Measurements from ENCODE around the gene FGFR4.
"Not testable (repeated sequence)": the region's sequence is repeated elsewhere in the genome, so short reads cannot be mapped to it uniquely, and the experiment has no call there.

Gene FGFR4

DNA sequence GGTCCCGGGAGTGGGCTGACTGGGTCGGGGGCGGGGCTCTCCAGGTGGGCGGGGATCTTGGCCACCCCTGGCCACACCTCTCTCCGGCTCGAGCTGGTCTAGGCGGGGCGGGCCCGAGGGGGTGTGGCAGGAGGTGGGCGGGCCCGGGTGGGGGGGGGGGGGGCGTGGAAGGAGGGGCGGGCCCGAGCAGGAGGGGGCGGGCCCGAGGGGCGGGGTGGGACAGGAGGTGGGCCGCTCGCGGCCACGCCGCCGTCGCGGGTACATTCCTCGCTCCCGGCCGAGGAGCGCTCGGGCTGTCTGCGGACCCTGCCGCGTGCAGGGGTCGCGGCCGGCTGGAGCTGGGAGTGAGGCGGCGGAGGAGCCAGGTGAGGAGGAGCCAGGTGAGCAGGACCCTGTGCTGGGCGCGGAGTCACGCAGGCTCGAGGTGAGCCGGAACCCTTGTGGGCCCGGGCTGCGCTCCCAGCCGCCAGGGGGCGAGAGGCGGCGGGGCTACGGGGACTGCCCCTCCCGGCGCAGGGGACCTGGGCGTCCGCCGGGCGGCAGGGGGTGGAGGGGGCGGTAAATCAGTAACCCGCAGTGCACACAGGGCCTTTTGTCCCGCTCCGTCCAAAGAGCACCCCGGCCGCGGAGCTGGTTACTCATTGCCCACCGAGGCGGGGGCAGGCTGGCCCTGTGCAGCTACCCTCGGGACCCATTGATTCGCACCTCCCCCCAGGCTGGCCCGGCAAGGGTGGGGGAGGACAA lies at the start of gene FGFR4:
TSS of gene FGFR4 (plus strand) at position 262 of the 744 bp plus-strand sequence. CDS start 2,688 bp downstream, outside the sequence.
- peak; percentile 72 for DNase-seq

DNA sequence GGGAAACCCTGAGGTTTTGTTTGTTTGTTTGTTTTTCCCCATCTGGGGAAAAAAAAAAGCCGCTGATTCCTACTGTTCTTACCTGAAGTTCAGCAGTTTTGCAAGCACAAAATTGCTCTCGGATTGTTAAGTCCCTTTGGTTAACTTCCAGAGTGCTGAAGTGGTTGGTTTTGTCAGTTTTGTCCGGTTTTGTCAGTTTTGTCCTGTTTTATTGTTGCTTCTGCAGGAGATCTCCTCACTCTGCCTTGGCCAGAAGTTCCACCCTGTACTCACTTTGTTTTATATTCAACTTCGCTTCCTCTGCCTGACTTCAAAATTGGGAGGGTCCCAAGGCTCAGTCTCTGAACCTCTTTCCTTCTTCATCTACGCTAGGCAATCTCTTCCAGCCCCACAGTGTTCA lies 49.8 kb upstream of the FGFR4 start:
- DNase-seq: no peak

DNA sequence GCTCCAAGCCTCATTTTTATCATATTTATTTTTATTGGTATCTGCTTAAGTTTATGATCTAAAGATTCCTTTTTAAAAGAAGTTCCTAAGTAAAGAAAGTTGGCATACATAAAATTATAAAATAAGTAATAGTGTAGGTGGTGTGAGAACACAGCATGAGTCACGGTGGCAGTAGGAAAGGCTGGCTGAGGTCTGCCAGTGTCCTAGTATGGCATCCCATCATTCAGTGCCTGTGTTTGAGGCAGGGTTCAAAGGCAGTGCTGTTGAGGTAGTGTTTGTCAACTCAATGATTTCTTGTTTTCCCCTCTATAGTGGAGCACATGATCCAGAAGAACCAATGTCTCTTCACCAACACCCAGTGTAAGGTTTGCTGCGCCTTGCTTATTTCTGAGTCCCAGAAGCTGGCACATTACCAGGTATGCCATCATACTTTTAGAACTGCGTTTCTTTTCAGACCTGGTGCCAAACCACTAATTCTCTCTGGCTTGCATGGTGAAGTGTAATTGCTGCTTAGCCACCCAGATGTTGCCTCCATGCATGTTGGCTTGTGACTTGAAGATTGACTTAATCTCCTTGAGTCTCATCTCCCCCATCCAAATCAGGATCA lies 45.8 kb upstream of the FGFR4 start:
- DNase-seq: no peak

DNA sequence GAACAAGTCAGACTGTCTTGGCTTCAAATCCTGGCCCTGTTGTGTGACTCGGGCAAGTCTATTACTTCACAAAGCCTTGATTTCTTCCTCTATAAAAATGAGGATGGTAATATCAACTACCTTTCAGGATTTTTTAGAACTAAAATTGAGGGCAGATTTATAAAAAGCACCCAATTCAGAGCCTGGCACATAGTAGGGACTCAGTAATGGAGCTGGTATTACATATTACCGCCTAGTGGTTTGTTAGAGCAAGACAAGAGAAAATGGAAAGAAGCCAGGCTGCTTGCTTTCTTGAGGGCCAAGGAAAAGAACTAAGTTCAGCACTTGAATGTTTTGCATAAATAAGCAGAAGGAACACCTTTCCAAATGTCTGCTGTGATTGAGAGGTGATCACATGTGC lies 44.8 kb upstream of the FGFR4 start:
- DNase-seq: no peak

DNA sequence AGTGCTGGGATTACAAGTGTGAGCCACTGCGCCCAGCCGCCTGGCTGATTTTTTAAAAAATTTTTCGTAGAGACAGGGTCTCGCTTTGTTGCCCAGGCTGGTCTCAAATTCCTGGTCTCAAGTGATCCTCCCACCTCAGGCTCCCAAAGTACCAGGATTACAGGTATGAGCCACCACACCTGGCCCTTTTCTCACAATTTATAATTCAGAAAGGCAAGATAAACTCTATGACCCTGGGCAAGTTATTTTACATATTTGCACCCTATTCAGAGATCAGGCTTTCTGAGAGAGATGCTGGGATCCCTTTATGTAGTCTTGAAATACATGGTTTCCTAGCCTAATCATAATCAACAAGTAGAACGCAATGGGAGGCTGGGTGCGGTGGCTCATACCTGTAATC lies 43.6 kb upstream of the FGFR4 start:
- no peak for DNase-seq

DNA sequence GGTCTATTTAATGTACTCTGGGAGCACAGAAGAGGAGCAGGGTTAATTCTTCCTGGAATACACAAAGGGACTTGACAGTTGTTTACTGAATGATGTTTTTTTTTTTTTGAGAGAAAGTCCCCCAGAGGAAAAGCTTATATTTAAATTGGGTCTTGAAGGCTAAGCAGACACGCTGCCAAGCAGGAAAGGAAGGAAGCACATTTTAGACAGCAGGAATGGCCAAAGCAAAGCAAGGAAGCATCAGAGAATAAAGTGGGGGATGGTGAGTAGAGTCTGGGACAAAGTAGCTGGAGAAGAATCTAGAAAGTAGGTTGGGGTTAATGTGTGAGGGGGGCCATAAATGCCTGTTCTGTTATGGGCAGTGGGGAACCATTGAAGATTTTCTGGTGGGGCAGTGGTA lies 42.8 kb upstream of the FGFR4 start:
- no peak for DNase-seq

DNA sequence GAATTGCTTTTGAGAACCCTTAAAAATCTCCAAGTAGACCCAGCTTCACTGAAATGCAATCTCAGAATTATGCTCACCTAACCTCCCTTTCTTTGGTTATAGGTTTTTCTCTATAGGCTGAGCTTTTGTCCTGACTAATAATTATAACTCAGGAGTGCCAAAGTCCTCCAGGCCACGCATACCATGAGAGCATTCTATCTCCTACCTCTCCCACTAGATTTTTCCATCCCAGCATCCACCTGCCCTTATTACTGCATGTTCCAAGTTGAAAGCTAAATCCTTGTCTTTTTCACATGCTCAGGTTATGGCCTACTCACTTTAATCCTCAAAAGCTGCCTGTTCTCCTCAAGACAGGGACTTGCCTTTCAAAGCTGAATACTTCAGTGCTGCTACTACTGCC lies 42.1 kb upstream of the FGFR4 start:
- no peak for DNase-seq

DNA sequence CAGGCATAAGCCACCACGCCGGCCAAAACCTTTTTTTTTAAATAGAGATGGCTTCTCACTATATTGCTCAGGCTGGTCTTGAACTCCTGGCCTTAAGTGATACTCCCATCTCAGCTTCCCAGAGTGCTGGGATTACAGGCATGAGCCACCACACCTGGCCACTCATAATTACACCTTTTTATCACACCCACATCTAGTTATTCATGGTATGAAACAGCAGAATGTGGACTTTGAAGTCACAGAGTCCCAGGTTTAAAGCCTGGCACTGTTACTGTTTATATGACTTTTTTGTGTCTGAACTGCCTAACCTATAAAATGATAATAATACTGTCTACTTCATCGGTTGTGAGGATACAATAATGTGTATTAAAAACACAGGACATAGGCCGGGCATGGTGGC lies 41.1 kb upstream of the FGFR4 start:
- no peak for DNase-seq

DNA sequence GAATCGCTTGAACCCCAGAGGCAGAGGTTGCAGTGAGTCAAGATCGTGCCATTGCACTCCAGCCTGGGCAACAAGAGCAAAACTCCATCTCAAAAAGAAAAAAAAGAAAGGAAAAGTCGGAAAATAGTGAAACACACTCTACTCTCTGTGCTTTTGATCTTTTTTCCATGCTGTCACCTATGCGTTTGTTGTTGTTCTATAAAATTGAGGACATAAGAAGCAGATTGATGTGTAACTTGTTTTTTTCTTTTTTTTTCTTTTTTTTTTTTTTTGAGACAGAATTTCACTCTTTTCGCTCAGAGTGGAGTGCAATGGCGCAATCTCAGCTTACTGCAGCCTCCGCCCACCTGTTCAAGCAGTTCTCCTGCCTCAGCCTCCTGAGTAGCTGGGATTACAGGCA lies 38.2 kb upstream of the FGFR4 start:
- DNase-seq: not testable (repeated sequence)

DNA sequence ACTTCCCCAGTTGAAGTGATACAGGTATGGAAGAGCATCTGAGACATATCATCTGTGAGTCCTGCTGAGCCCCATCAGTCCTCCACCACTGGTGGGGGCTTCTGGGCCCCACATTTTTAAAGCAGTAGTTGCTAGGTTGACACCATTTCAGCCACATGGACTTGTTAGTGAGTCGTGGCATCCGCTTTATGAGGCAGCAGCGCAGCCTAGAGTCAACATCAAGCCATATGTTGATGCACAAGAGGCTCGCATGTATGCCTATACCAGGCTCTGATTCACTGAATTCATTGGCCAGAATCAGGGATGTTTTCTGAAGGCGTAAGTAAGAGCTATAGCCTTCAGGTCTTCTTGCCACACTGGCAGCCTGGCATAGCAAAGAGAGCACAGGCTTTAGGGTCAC lies 37.4 kb upstream of the FGFR4 start:
- peak; percentile 9 for DNase-seq

DNA sequence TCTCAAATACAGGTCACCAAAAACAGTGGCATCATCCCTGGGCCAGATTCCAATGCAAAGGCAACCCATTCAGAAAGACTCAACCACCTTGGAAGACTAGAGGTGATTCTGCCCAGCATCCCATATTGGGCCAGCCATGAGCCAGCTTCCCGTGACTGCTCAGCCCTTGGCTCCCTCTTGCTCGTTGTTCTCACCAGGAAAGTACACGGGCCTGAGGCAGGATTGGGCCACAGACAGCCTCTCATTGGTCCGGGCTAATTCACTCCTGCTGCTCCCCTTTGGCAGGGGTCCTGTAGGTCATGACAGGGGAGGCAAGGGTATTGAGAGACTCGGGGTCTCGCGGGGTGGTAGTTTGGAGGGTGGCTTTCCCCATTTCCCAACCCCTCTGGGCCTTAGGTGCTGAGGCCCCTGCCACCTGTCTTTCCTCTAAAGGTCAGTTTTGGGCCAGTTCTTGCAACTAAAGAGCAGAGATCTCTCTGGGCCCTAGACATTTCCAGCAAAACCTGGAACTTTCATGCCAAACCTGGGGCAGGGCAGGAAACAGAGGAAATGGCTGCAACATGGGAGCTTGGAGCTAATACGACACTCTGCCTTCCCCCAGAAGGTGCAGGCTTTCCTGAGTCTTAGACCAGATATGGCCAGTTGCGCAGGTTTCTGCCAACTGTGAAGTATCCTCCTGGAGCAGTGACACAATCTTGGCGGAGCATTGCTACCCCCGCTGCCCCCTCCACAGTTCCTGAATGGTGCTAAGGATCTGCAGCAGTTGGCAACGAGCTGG lies 22.0 kb upstream of the FGFR4 start:
- DNase-seq: no peak

DNA sequence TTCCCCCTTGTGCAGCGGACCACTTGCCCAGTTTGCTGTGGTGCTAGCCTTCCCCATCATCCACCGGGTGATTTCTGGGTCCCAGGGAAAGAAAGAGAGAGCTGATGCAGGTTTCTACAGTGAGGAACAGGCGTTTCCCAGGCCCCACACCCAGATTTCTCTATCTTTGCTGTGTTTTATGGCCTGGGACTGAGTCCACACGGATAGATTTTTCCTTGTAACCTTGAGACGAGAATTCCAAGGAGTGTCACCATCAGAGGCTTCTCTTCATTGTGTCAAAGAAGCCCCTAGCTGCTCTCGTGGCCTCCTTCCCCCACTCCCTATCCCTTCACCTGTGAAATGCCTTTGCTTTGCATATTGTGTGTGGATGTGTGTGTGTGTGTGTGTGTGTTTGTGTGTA lies 21.2 kb upstream of the FGFR4 start:
- DNase-seq: no peak

DNA sequence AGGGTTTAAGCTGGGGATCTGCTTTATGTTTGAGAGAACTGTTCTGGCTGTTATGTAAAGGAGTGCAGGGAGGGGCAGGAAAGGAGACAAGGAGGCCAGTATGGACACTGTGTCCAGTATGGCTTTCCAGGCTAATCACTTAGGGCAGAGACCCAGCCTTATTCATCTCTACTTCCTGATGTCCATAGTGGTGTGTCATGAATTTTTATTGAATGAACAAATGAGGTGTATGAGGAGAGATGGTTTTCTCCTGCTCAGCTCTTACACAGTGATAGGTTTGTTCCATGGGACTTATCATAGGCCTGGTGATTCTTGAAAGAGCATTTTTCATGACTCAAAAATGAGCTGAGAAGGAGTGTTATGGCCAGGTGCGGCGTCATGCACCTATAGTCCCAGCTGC lies 20.5 kb upstream of the FGFR4 start:
- DNase-seq: no peak

DNA sequence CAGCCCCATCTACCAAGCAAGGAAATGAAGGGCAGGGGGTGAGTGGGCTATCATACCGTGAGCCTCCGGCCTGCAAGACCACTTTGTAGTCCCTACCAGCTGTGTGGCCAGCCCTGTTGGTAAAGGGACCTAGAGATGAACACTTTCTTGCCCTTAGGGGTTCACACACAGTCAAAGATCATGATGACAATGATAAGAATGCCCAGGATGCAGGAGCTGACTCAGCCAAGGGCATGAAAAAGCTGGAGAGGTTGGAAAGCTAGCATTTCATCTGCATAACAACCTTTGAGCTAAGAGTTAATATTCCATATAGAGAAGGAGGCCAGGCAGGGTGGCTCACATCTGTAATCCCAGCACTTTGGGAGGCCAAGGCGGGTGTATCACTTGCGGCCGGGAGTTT lies 19.2 kb upstream of the FGFR4 start:
- DNase-seq: no peak

DNA sequence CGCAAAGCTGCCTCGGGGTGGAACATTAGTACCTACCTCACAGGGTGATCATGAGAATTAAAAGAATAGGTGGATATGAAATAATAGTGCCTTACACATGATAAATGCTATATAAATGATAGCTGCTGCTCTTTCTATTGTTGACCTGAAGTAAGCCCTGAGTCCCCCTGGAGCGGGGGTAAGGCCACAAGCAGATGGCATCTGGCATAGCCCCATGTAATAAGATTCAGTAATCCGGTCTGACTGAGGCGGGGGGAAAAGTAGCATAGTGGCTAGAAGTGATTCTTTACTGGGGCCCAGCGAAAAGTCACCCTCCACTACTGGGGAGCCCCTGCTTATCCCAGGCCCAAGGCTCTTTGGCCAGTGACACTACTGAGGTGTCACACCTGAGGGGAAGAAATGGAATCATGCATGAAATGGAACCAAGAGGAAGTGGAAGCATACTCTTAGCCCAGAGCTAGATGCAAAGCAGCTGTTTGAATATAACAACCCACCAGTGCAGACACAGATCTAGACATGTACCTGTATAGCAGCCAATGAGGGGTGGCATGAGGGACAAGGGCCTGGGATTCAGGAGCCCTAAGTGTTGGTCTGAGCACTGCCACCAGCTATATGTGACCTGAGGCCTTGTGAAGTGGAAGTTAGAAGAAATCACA lies 16.1 kb upstream of the FGFR4 start:
- DNase-seq: no peak

DNA sequence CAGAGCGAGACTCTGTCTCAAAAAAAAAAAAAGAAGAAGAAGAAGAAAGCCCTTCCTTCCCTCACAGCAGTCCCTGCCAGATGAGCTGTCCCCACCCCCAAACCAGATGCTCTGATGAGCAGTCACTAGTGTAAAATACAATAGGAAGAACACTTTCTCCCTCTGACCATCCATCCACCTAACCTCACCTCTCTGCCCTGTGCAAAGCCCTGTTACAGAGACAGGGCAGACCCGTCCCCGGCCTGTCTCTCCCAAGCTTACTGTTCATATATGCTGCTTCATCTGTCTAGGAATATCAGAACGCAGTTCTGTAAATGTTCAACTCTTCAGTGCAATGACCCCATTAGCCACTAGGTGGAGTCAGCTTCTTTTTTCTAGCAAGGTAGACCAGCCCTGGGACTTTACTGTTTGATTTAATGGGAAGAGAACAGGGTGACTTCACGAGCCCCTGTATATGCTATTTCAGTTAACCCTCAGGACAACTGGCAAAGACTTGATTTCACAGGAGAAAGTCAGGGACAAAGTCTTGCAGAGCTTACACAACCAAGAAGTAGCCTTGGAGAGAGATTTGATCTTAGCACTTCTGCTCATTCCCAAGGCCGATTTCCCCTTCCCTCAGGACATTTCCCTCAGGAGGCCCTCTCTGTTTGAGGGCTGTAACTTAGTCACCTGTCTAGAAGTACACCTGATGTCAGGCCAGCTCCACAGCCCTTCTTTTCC lies 14.9 kb upstream of the FGFR4 start:
- DNase-seq: peak; percentile 76

DNA sequence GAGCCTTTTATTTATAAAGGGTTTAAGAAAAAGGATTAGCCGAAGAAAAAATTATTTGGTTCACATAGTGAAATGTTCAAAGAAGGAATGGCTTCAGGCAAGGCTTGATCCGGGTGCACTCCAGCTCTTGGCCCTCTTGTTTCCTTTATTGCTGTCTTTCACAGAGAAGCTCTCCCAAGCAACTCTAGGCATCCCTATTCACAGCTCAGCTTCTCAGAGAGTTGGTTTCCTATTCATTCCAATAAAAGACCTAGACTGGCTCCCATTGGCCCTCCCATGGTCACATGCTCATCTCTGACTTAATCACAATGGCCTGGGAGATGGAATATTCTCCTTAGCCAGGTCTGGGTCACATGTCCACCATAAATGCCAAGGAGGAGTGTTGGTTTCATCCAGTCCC lies 9.4 kb upstream of the FGFR4 start:
- no peak for DNase-seq

DNA sequence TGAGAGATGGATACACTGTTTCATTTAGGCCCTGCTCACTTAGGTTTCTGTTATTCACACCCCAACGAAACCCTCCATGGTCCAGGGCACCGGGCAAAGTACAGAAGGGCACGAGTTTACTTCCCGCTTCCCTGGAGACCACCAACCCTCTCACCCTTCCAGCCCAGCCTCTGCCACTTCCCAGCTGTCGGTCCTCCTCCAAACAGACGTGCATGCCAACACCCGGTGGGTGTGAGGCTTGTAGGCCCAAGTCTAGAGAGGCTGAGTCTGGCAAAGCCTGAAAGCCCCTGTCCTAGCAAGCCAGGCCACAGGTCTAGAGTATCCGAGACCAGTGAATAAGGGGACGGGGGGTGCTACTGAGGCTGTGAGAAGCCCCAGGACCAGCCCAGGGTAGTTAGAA lies 7.1 kb upstream of the FGFR4 start:
- no peak for DNase-seq

DNA sequence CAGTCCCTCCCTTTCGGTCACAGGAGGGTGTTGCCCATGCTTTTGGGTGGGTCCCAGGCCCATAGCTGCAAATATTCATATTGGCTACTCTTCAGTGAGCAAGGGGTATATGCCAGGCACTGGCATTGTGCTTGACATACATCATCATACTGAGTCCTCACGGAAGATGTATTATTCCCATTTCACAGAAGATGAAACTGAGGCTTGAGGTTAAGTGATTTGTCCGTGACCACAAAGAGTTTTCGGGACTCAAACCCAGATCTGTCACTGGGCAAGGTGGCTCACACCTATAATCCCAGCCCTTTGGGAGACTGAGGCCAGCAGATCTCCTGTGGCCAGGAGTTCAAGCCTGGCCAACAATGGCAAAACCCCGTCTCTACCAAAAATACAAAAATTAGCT lies 6.5 kb upstream of the FGFR4 start:
- DNase-seq: no peak

DNA sequence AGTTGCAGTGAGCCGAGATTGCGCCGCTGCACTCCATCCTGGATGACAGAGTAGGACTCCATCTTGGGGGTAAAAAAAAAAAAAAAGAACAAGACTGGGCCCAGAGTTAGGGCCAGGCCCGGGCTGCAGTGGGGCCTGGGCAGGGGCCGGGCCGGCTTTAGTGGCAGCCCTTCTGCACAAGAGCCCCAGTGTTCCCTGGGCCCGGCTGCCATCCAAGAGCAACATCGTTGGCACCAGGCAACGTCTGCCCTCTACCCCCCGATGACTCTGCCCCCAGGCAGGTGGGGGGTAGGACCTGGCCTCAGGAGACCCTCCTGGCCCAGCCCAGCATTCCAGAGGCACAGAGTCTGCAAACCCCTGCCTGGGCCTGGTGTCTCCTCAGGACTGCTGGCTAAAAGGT lies 4.9 kb upstream of the FGFR4 start:
- DNase-seq: no peak

DNA sequence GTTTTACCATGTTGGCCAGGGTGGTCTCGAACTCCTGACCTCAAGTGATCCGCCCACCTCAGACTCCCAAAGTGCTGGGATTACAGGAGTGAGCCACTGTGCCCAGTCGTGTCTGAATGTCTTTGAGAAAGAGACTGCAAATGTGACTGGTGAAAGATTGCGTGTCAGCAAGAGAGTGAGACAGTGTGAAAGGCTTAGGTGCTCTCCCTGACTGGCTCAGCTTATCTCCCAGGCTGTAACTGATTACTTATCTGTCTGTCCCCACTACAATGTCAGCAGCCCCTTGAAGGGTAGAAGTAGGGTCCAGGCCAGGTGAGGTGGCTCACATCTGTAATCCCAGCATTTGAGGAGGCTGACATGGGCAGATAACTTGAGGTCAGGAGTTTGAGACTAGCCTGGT lies 3.4 kb upstream of the FGFR4 start:
- no peak for DNase-seq

DNA sequence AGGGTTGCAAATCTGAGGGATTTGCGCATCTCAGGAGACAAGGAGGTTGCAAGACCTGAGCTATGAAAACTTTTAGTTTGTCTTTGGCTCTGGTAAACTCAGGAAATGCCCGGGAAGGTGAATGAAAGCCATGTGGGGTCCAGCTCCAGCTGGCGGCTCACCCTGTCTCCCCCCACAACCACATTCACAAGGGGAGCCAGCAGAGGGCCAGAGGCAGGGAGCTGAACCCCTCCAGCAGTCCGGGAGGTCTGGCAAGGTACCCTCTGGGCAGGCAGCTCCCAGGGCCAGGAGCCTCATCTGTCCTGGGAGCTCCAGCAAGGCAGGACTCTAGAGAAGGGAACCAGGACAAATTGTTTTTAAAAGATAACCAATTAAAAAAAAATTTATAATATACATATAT lies 2.5 kb upstream of the FGFR4 start:
- no peak for DNase-seq

Data from CD4-positive, alpha-beta T cell treated with Interleukin-10 for 1 hour (primary cell).